Right atrium auricular region (tissue), 2 donors: ENCODE results near the gene STXBP2. TPM values are rescaled to one million over a fixed set of nuclear protein-coding genes. Genes with fewer than 3 reads are reported as not detected.
A peak's percentile ranks its signal among the peaks of the same experiment; 100 is the strongest.

Experiments used
- DNase-seq: peaks from one replicate; pipeline ENCODE4 v3.0.0-alpha.2; 2019; ENCODE audit warnings: low spot score
- H3K27ac ChIP-seq, 2 donors: fragments of 200-600 bp; sonication (generic); 1 replicate in 1 of 2; 2 replicates in 1 of 2; pipeline ENCODE4 v1.5.1; 2016 to 2019
- H3K27me3 ChIP-seq, 2 donors: fragments of 200-600 bp; sonication (generic); one replicate each; pipeline versions ENCODE4 v1.5.1 to v1.6.0; 2017 to 2019
- H3K36me3 ChIP-seq: fragments of 200-600 bp; sonication (generic); one replicate; pipeline ENCODE4 v1.5.1; 2016
- H3K4me1 ChIP-seq, 2 donors: fragments of 200-600 bp; sonication (generic); one replicate each; pipeline versions ENCODE4 v1.5.1 to v1.6.0; 2017 to 2019
- H3K4me3 ChIP-seq, 2 donors: fragments of 200-600 bp; sonication (generic); 1 replicate in 1 of 2; 2 replicates in 1 of 2; pipeline ENCODE4 v1.5.1; 2017 to 2019; ENCODE audit warnings: mild to moderate bottlenecking in 1 of 2, moderate library complexity in 1 of 2
- H3K9me3 ChIP-seq, 2 donors: fragments of 200-600 bp; sonication (generic); one replicate each; pipeline ENCODE4 v1.5.1; 2019
- CTCF ChIP-seq, 2 donors: fragments of 200-600 bp; sonication (generic); IDR thresholded peaks; one replicate each; pipeline ENCODE4 v1.5.1; 2019; ENCODE audit warnings: antibody characterized with exemption in 2 of 2
- total RNA-seq, 2 donors: library from RNA; depleted of rRNA; stranded (reverse); fragments of >200 nt; gene quantifications; one replicate each; pipeline ENCODE4 v1.1.0, GENCODE V29; 2016

Gene STXBP2
- total RNA-seq, 2 donors from 2014 or later, result 6.4 to 14.9 TPM

DNA sequence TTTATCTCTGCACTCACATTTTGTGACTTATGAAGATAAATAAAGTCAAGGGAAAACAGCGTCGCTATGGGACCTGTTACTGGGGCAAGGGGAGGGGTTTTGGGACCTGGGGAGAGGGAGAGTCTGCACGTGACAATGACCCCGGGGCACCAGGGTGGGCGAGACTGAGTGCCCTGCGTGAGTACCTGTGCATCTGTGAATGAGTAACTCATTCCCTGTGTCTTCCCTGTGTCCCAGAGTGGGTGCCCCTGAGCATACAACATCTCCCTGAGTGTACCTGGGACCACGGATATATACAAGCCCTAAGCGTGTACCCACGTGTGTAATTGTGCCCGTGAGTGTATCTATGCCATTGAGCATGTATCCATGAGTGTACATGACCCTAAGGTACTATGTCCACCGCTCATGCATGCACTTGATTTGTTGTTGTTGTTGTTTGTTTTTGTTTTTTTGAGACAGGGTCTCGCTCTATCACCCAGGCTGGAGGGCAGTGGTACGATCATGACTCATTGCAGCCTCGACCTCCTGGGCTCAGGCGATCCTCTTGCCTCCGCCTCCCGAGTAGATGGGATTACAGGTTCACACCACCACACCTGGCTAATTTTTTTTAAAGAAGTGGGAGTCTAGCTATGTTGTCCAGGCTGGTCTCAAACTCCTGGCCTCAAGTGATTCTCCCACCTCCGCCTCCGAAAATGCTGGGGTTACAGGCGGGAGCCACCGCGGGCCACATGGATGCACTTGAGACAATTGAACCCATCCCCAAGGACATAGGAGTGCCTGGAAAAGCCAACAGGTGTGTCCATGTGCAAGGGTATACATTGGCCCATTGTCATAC is 43.1 kb downstream of the STXBP2 start:
- peaks cover 11% of the 10 kb centered on the region for H3K36me3 ChIP-seq
- H3K4me3 ChIP-seq, result peak overlapping the region; percentile 99
- no peaks in the 10 kb centered on the region for H3K27me3 ChIP-seq
- no peaks in the 10 kb centered on the region for H3K9me3 ChIP-seq
- no peak for DNase-seq
- peaks cover 0 to 16% of the 10 kb centered on the region in 2 donors for H3K4me1 ChIP-seq
- peak overlapping the region in 1 of 2 donors; percentile 89 for H3K27ac ChIP-seq
- TF ChIP-seq CTCF (IDR thresholded peaks at IDR 0.05), result no peak

GRCh38 chr19:7680606-7681339 is 43.9 kb downstream of the STXBP2 start, which contains the start of gene TRAPPC5:
Gene TRAPPC5, plus strand, starts transcription at chr19:7680833. Its CDS starts 1,421 bp downstream, at chr19:7682254.
- peak within 1 kb of the TSS; percentile 99 for H3K4me3 ChIP-seq
- H3K36me3 ChIP-seq, result peaks cover 11% of the 10 kb centered on the region
- TF ChIP-seq CTCF (IDR thresholded peaks at IDR 0.05), result peak; percentile 91 to 99
- H3K4me1 ChIP-seq, result peaks cover 0 to 16% of the 10 kb centered on the region in 2 donors
- no peaks in the 10 kb centered on the region for H3K27me3 ChIP-seq
- DNase-seq, result peak; percentile 78
- no peaks in the 10 kb centered on the region for H3K9me3 ChIP-seq
- peak within 1 kb of the TSS; percentile 81 to 89 for H3K27ac ChIP-seq

DNA sequence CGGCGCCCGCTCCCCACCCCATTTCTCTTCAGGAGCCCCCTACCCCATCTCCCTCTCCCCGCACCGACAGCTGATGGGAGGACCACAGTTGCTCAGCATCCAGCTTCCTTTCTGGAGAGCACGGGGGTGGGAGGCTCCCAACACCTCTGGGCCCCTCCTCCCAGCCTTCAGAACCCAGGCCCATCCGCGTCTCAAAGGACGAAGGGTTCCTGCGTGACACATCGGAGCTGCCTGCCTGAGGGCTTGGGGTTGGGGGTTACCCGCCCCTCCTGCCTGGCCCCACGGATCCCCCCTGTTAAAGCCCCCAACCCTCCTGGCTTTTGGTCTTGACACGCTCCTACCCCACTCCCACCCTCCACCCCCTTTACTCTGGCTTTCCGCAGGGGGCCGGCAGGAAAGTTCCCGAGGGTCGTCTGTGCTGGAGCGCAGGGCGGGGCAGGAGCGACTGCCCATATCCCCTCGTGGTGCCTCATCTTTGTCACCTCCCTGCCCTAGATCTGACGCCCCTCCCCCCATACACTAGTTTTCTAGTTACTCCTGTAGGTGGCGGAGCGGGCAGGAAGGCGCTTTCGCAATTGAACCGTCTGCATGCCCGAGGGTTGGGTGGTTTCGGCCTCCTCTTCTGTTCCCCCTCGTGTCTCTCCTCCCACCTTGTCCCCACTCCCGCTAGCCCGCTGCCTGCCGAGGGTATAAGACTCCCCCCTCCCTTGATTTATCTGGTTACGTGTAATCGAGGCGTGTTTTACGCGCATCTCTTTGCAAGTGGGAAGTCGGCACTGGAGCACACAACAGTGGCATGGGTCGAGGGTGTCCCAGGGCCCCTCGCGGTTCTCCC is 44.6 kb downstream of the STXBP2 start:
- no peaks in the 10 kb centered on the region for H3K9me3 ChIP-seq
- H3K4me3 ChIP-seq, result peak overlapping the region; percentile 99
- H3K4me1 ChIP-seq, result peaks cover 0 to 16% of the 10 kb centered on the region in 2 donors
- peak in 1 of 2 donors; percentile 64 for TF ChIP-seq CTCF (IDR thresholded peaks at IDR 0.05)
- peak; percentile 87 for DNase-seq
- H3K27ac ChIP-seq, result peak overlapping the region; percentile 81 to 89
- H3K27me3 ChIP-seq, result no peaks in the 10 kb centered on the region
- H3K36me3 ChIP-seq, result peaks cover 11% of the 10 kb centered on the region

DNA sequence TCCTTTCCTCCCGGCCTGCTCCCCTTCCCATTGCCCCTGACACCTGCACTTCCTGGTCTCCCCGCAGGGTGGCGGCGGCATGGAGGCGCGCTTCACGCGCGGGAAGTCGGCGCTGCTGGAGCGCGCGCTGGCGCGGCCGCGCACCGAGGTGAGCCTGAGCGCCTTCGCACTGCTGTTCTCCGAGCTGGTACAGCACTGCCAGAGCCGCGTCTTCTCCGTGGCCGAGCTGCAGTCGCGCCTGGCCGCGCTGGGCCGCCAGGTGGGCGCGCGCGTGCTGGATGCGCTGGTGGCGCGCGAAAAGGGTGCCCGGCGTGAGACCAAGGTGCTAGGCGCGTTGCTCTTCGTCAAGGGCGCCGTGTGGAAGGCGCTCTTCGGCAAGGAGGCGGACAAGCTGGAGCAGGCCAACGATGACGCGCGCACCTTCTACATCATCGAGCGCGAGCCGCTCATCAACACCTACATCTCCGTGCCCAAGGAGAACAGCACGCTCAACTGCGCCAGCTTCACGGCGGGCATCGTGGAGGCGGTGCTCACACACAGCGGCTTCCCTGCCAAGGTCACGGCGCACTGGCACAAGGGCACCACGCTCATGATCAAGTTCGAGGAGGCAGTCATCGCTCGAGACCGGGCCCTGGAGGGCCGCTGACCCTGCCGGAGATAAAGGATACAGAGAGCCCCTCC is 45.4 kb downstream of the STXBP2 start:
- no peak for TF ChIP-seq CTCF (IDR thresholded peaks at IDR 0.05)
- Histone ChIP-seq H3K36me3 (peaks cover 11% of the 10 kb centered on the region), H3K27me3 (no peaks in the 10 kb centered on the region), H3K9me3 (no peaks in the 10 kb centered on the region), H3K27ac (no peak overlapping the region), H3K4me1 (peaks cover 0 to 16% of the 10 kb centered on the region in 2 donors), H3K4me3 (peak overlapping the region; percentile 99)
- no peak for DNase-seq
